LNCaP clone FGC (cell line): ENCODE results near the gene TPM1.

ENCODE experiments used
- DNase-seq: peaks from one replicate; pipeline ENCODE4 v3.0.0-alpha.2; 2011; ENCODE audit warnings: low read depth
- H3K4me3 ChIP-seq: 2 replicates; pipeline ENCODE4 v1.5.1; 2011; ENCODE audit warnings: mild to moderate bottlenecking, low read depth, low read length, control low read depth
- CTCF ChIP-seq: IDR thresholded peaks from 2 replicates; pipeline ENCODE4 v1.5.1; 2012; ENCODE audit warnings: mild to moderate bottlenecking; ENCODE audit not compliant: control insufficient read depth, insufficient read depth; ENCODE audit errors: extremely low read depth

TPM1 gene

GRCh38 chr15:63049783-63050371 lies 7.3 kb downstream of the TPM1 start:
- DNase-seq = no peak
- TF ChIP-seq CTCF = no peak
- H3K4me3 ChIP-seq = peak overlapping the region; percentile 93

GRCh38 chr15:63050731-63051155 lies 8.2 kb downstream of the TPM1 start:
- peak; percentile 80 for DNase-seq
- peak overlapping the region; percentile 93 for H3K4me3 ChIP-seq
- TF ChIP-seq CTCF = no peak

- no peak for TF ChIP-seq CTCF
- H3K4me3 ChIP-seq = peak overlapping the region; percentile 93
- peak; percentile 82 for DNase-seq
Measured at GRCh38 chr15:63051156-63052066, 8.9 kb downstream of the TPM1 start.

- no peak overlapping the region for H3K4me3 ChIP-seq
- DNase-seq = no peak
- no peak for TF ChIP-seq CTCF
Measured at GRCh38 chr15:63052077-63052841, 9.7 kb downstream of the TPM1 start.

GRCh38 chr15:63052961-63053698 lies 10.6 kb downstream of the TPM1 start:
- no peak overlapping the region for H3K4me3 ChIP-seq
- TF ChIP-seq CTCF = no peak
- peak; percentile 89 for DNase-seq

- no peak overlapping the region for H3K4me3 ChIP-seq
- no peak for DNase-seq
- no peak for TF ChIP-seq CTCF
Measured at GRCh38 chr15:63054281-63054683, 11.7 kb downstream of the TPM1 start.
